ENCODE data around the gene CD300LD.
"Not testable (repeated sequence)": the region's sequence is repeated elsewhere in the genome, so short reads cannot be mapped to it uniquely, and the experiment has no call there.

The CD300LD gene

GRCh38 chr17:74571621-74572270, 20.3 kb downstream of the CD300LD start:
- DNase-seq (ENCODE audit: low spot score): no peak

GRCh38 chr17:74569020-74570003, 22.8 kb downstream of the CD300LD start:
- DNase-seq (ENCODE audit: low spot score): no peak

GRCh38 chr17:74568106-74568873, 23.8 kb downstream of the CD300LD start:
- no peak for DNase-seq (ENCODE audit: low spot score)

- DNase-seq (ENCODE audit: low spot score): no peak
Observed at GRCh38 chr17:74567397-74567796, 24.7 kb downstream of the CD300LD start, which contains the start of gene CD300H. Gene CD300H (minus strand): TSS chr17:74567509.

GRCh38 chr17:74566132-74566753, 25.8 kb downstream of the CD300LD start:
- peak; percentile 77 for DNase-seq (ENCODE audit: low spot score)

GRCh38 chr17:74565126-74565525, 27.0 kb downstream of the CD300LD start:
- DNase-seq (ENCODE audit: low spot score): no peak

GRCh38 chr17:74563358-74563757, 28.7 kb downstream of the CD300LD start:
- no peak for DNase-seq (ENCODE audit: low spot score)

GRCh38 chr17:74561586-74561985, 30.5 kb downstream of the CD300LD start:
- no peak for DNase-seq (ENCODE audit: low spot score)

GRCh38 chr17:74558882-74559519, 33.1 kb downstream of the CD300LD start:
- no peak for DNase-seq (ENCODE audit: low spot score)

GRCh38 chr17:74558402-74558801, 33.7 kb downstream of the CD300LD start:
- not testable (repeated sequence) for DNase-seq (ENCODE audit: low spot score)

GRCh38 chr17:74555427-74555940, 36.6 kb downstream of the CD300LD start:
- DNase-seq (ENCODE audit: low spot score): no peak

GRCh38 chr17:74554909-74555308, 37.2 kb downstream of the CD300LD start:
- no peak for DNase-seq (ENCODE audit: low spot score)

GRCh38 chr17:74552037-74552436, 40.0 kb downstream of the CD300LD start:
- DNase-seq (ENCODE audit: low spot score): no peak

- no peak for DNase-seq (ENCODE audit: low spot score)
Observed at GRCh38 chr17:74550602-74551001, 41.5 kb downstream of the CD300LD start.

GRCh38 chr17:74549343-74549742, 42.7 kb downstream of the CD300LD start:
- no peak for DNase-seq (ENCODE audit: low spot score)

GRCh38 chr17:74547736-74548135, 44.3 kb downstream of the CD300LD start:
- no peak for DNase-seq (ENCODE audit: low spot score)

- no peak for DNase-seq (ENCODE audit: low spot score)
Observed at GRCh38 chr17:74547264-74547663, 44.8 kb downstream of the CD300LD start.

- no peak for DNase-seq (ENCODE audit: low spot score)
Observed at GRCh38 chr17:74546586-74546985, 45.5 kb downstream of the CD300LD start.

GRCh38 chr17:74545843-74546230, 46.2 kb downstream of the CD300LD start, which contains the start of gene CD300C:
Gene CD300C (minus strand): TSS chr17:74546115. CDS start chr17:74545782, 333 bp downstream.
- DNase-seq (ENCODE audit: low spot score): no peak

GRCh38 chr17:74544991-74545842, 46.9 kb downstream of the CD300LD start:
- no peak for DNase-seq (ENCODE audit: low spot score)

All from ecto neural progenitor cell (in vitro differentiated cells).